PC-9 (cell line): Measurements from ENCODE around the gene LSM2.

Experiments used
- EZH2 ChIP-seq: fragments of 200-600 bp; sonication (generic); IDR thresholded peaks from 2 replicates; pipeline ENCODE4 v1.8.0; 2017; ENCODE audit warnings: antibody characterized with exemption, low read depth
- TF ChIP-seq, protein P1 (sequence below): fragments of 200-600 bp; sonication (generic); conservative IDR thresholded peaks from 2 replicates; pipeline ENCODE4 v1.6.1; 2017; ENCODE audit warnings: mixed run types, antibody characterized with exemption, mild to moderate bottlenecking, moderate library complexity

DNA sequence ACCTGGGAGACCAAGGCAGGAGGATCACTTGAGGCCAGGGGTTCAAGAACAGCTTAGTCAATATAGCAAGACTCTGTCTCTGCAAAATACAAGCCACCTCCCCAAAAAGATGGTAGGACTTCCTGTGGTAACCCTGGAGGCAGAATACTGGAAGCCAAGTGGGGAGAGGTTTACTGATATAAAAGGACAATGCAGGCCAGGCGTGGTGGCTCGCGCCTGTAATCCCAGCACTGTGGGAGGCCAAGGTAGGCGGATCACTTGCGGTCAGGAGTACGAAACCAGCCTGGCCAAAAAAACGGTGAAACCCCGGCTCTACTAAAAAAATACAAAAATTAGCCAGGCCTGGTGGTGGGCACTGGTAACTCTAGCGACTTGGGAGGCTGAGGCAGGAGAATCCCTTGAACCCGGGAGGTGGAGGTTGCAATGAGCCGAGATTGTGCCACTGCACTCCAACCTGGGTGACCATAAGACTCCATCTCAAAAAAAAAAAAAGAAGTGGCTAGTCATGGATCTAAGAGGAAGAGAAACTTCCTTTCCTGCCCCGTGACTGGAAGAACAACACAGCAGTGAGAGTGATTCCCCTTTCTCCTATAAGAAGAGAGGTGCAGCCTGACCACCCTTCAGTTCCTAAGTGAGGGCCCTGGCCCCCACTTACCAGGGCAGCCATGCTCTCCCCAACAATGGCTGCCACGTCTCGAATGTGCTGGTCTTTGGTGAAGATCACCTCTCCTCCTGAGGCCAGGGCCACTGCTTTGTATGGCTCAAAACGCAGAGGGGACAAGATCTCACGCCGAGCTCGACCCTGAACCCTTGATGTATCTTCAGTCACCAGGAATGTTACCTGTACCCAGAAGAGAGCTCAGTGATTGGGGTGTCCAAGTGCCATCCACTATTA lies 38.2 kb downstream of the LSM2 start:
- TF ChIP-seq, protein P1, sequence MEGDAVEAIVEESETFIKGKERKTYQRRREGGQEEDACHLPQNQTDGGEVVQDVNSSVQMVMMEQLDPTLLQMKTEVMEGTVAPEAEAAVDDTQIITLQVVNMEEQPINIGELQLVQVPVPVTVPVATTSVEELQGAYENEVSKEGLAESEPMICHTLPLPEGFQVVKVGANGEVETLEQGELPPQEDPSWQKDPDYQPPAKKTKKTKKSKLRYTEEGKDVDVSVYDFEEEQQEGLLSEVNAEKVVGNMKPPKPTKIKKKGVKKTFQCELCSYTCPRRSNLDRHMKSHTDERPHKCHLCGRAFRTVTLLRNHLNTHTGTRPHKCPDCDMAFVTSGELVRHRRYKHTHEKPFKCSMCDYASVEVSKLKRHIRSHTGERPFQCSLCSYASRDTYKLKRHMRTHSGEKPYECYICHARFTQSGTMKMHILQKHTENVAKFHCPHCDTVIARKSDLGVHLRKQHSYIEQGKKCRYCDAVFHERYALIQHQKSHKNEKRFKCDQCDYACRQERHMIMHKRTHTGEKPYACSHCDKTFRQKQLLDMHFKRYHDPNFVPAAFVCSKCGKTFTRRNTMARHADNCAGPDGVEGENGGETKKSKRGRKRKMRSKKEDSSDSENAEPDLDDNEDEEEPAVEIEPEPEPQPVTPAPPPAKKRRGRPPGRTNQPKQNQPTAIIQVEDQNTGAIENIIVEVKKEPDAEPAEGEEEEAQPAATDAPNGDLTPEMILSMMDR, result no peak
- no peak for TF ChIP-seq EZH2
